Osteoblast (primary cell): ENCODE measurements around the gene STX10. TPM values are rescaled to one million over a fixed set of nuclear protein-coding genes. Genes with fewer than 3 reads are reported as not detected.

Experiments used
- DNase-seq: peaks from one replicate; pipeline ENCODE4 v3.0.0; 2011; ENCODE audit warnings: low spot score, mixed read lengths; ENCODE audit not compliant: insufficient read length; ENCODE audit errors: missing footprints
- H2AFZ ChIP-seq: 2 replicates; pipeline ENCODE4 v1.6.0; 2011; ENCODE audit warnings: mild to moderate bottlenecking, low read length
- H3K27ac ChIP-seq: 2 replicates; pipeline ENCODE4 v1.5.1; 2011; ENCODE audit warnings: mild to moderate bottlenecking, low read depth, low read length, moderate library complexity
- H3K27me3 ChIP-seq: 2 replicates; pipeline ENCODE4 v1.6.0; 2012; ENCODE audit warnings: mild to moderate bottlenecking, control low read depth, inconsistent platforms, low read length, moderate library complexity; ENCODE audit not compliant: insufficient read depth
- H3K36me3 ChIP-seq: 2 replicates; pipeline ENCODE4 v1.5.1; 2011; ENCODE audit warnings: mild to moderate bottlenecking, low read length, control low read depth, moderate library complexity; ENCODE audit not compliant: insufficient read depth
- H3K4me1 ChIP-seq: 2 replicates; pipeline ENCODE4 v1.5.1; 2011; ENCODE audit warnings: mild to moderate bottlenecking, low read length, control low read depth, moderate library complexity; ENCODE audit not compliant: insufficient read depth
- H3K4me2 ChIP-seq: 2 replicates; pipeline ENCODE4 v1.6.0; 2011; ENCODE audit warnings: mild to moderate bottlenecking, low read length; ENCODE audit not compliant: insufficient read depth
- H3K4me3 ChIP-seq: fragments of 200-600 bp; sonication (generic); 3 replicates; pipeline ENCODE4 v1.5.1; 2012; ENCODE audit warnings: mild to moderate bottlenecking, low read length, inconsistent platforms; ENCODE audit not compliant: insufficient read depth
- H3K79me2 ChIP-seq: 2 replicates; pipeline ENCODE4 v1.6.0; 2012; ENCODE audit warnings: mild to moderate bottlenecking, low read length, control low read depth, inconsistent platforms; ENCODE audit not compliant: insufficient read depth
- H3K9me3 ChIP-seq: 2 replicates; pipeline ENCODE4 v1.5.1; 2011; ENCODE audit warnings: low read depth, low read length, control low read depth
- H4K20me1 ChIP-seq: 2 replicates; pipeline ENCODE4 v1.6.0; 2012; ENCODE audit warnings: mild to moderate bottlenecking, low read length, control low read depth; ENCODE audit not compliant: insufficient read depth
- total RNA-seq: library from RNA; depleted of rRNA; stranded (reverse); fragments of >200 nt; gene quantifications from 2 replicates; pipeline ENCODE4 v1.2.3, GENCODE V29; 2012
- TF ChIP-seq, protein P1 (sequence below): IDR thresholded peaks from 2 replicates; pipeline ENCODE4 v1.5.1; 2011; ENCODE audit warnings: mild to moderate bottlenecking, low read depth, low read length, moderate library complexity; ENCODE audit errors: extremely low read depth

STX10 gene, protein sequence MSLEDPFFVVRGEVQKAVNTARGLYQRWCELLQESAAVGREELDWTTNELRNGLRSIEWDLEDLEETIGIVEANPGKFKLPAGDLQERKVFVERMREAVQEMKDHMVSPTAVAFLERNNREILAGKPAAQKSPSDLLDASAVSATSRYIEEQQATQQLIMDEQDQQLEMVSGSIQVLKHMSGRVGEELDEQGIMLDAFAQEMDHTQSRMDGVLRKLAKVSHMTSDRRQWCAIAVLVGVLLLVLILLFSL
- total RNA-seq, result 78.4 and 81.1 TPM in 2 replicates

DNA sequence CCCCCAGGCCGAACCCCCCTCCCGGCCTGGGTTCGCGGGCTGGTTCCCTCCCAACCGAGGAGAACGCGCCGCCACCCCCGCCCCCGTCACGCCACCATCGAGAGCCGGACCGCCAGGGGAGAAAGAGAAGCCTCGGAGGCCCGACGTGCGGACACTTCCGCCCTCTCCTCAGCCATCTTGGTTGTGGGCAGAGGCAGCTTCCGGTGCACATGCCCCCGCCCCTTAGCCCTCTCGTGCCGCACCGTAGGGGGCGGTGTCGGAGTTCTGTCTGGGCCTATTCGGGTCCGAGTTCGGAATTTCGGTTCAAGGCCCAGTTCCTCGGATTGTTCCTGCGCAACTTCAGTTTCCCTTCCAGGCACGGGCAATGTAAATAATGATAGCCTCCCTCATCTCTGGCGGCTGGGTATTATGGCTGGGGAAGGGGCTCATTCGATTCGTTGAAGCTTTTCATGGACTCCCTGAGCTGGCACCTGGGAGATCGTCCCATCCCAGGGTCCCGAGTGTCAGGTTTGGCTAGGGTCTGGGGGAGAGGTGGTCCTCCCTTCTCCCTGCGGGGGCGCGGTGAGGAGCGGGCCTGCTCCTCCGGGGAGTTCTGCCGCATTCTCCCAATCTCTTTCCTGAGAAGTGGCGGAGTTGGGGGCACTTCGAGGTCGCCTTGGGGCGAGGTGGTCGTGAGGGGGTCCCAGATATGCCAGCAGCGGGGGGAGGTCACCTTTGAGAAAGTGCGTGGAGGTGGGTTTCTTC is at the start of gene STX10, which contains the start of gene IER2:
TSS of gene STX10 (minus strand) at position 189 of the 744 bp plus-strand sequence. CDS start 202 bp downstream, outside the sequence.
TSS of gene IER2 (plus strand) at position 225 of the 744 bp plus-strand sequence. CDS start 2,776 bp downstream, outside the sequence.
- TF ChIP-seq, protein P1, sequence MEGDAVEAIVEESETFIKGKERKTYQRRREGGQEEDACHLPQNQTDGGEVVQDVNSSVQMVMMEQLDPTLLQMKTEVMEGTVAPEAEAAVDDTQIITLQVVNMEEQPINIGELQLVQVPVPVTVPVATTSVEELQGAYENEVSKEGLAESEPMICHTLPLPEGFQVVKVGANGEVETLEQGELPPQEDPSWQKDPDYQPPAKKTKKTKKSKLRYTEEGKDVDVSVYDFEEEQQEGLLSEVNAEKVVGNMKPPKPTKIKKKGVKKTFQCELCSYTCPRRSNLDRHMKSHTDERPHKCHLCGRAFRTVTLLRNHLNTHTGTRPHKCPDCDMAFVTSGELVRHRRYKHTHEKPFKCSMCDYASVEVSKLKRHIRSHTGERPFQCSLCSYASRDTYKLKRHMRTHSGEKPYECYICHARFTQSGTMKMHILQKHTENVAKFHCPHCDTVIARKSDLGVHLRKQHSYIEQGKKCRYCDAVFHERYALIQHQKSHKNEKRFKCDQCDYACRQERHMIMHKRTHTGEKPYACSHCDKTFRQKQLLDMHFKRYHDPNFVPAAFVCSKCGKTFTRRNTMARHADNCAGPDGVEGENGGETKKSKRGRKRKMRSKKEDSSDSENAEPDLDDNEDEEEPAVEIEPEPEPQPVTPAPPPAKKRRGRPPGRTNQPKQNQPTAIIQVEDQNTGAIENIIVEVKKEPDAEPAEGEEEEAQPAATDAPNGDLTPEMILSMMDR, result peak; percentile 41
- peaks cover 17% of the 10 kb centered on the region for H4K20me1 ChIP-seq
- H3K27ac ChIP-seq, result peak within 1 kb of the TSS; percentile 96
- H3K27me3 ChIP-seq, result no peaks in the 10 kb centered on the region
- H3K4me2 ChIP-seq, result peak within 1 kb of the TSS; percentile 97
- peaks cover 26% of the 10 kb centered on the region for H3K4me1 ChIP-seq
- no peaks in the 10 kb centered on the region for H3K9me3 ChIP-seq
- peak within 1 kb of the TSS; percentile 97 for H3K4me3 ChIP-seq
- peaks cover 52% of the 10 kb centered on the region for H3K79me2 ChIP-seq
- no peaks in the 10 kb centered on the region for H3K36me3 ChIP-seq
- H2AFZ ChIP-seq, result peak within 1 kb of the TSS; percentile 90
- peak; percentile 98 for DNase-seq

DNA sequence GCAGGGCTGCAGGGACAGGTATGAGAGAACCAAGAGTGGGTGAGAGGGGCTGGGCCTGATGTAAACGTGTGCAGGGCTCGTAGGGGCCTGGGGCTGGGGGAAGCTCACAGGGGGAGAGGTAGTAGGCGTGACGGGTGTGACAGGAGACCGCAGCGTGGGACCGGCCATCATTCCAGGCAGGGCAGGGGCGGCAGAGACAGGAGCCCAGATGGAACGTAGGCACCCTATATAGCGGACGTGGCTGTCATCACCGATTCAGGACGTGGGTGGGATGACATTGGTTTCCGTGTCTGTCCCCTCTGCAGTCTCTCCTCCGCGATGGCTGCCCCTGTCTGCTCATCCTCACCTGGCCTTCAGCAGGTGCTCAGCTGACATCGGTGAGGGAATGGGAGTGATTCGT is 48.5 kb upstream of the STX10 start:
- DNase-seq, result no peak
- TF ChIP-seq, protein P1, result no peak
- Histone ChIP-seq H3K27ac (no peak overlapping the region), H3K4me3 (no peak overlapping the region), H3K36me3 (no peaks in the 10 kb centered on the region), H3K27me3 (no peaks in the 10 kb centered on the region), H4K20me1 (no peaks in the 10 kb centered on the region), H3K79me2 (no peaks in the 10 kb centered on the region), H3K9me3 (no peaks in the 10 kb centered on the region), H3K4me2 (no peak overlapping the region), H2AFZ (no peak overlapping the region), H3K4me1 (no peaks in the 10 kb centered on the region)

DNA sequence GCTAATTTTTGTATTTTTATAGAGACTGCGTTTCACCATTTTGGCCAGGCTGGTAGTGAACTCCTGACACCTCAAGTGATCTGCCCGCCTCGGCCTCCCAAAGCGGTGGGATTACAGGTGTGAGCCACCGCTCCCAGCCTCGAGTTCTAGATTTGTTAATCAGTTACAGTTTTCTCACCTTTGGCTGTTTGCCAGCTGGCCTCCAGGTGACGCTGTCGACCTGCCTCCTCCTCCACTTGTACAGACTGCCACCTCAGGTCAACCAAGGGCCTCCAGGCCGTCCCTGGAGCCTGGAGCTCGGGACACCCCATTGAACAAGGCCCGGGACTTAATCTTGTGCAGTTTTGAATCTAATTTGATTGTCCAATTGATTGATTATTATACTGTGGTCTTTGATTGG is 45.5 kb upstream of the STX10 start:
- H4K20me1 ChIP-seq, result no peaks in the 10 kb centered on the region
- TF ChIP-seq, protein P1, result no peak
- H3K27me3 ChIP-seq, result no peaks in the 10 kb centered on the region
- no peaks in the 10 kb centered on the region for H3K79me2 ChIP-seq
- H3K4me1 ChIP-seq, result no peaks in the 10 kb centered on the region
- H3K9me3 ChIP-seq, result no peaks in the 10 kb centered on the region
- no peaks in the 10 kb centered on the region for H3K36me3 ChIP-seq
- DNase-seq, result peak; percentile 76
- H2AFZ ChIP-seq, result no peak overlapping the region
- H3K27ac ChIP-seq, result no peak overlapping the region
- H3K4me3 ChIP-seq, result no peak overlapping the region
- H3K4me2 ChIP-seq, result no peak overlapping the region
